Activated CD4-positive, alpha-beta T cell treated with anti-CD3 and anti-CD28 coated beads, Interleukin-2, amount 10 ng/mL, durations not matched to agents 24 days and 14 days (primary cell): ENCODE results near the gene CPVL. TPM values are rescaled to one million over a fixed set of nuclear protein-coding genes. Genes with fewer than 3 reads are reported as not detected.
"Not testable (repeated sequence)": the region's sequence is repeated elsewhere in the genome, so short reads cannot be mapped to it uniquely, and the experiment has no call there.

ENCODE experiments used
- DNase-seq: peaks from one replicate; pipeline ENCODE4 v3.0.0; 2022
- H3K27ac Mint-ChIP-seq: one replicate; pipeline ENCODE4 v1.8.0; 2022; ENCODE audit warnings: mild to moderate bottlenecking, mixed read lengths
- H3K27me3 Mint-ChIP-seq: one replicate; pipeline ENCODE4 v1.8.0; 2022; ENCODE audit warnings: mixed read lengths
- H3K36me3 Mint-ChIP-seq: one replicate; pipeline ENCODE4 v1.8.0; 2022; ENCODE audit warnings: low read depth, mild to moderate bottlenecking, mixed read lengths
- H3K4me1 Mint-ChIP-seq: one replicate; pipeline ENCODE4 v1.8.0; 2021; ENCODE audit warnings: mixed read lengths
- H3K4me3 Mint-ChIP-seq: one replicate; pipeline ENCODE4 v1.8.0; 2022; ENCODE audit warnings: mild to moderate bottlenecking, moderate library complexity, mixed read lengths
- H3K9me3 Mint-ChIP-seq: one replicate; pipeline ENCODE4 v1.8.0; 2021; ENCODE audit warnings: mixed read lengths
- intact Hi-C: fragments of 100-400 bp; cut with micrococcal nuclease; formaldehyde crosslinking; loops from one replicate; pipeline ENCODE4 v1.15.1; 2023
- total RNA-seq: library from RNA; stranded (reverse); gene quantifications from 2 replicates; pipeline ENCODE4 v1.2.3, GENCODE V29; 2022

Gene CPVL
- total RNA-seq, 1 donor from 2014 or later: not detected

DNA sequence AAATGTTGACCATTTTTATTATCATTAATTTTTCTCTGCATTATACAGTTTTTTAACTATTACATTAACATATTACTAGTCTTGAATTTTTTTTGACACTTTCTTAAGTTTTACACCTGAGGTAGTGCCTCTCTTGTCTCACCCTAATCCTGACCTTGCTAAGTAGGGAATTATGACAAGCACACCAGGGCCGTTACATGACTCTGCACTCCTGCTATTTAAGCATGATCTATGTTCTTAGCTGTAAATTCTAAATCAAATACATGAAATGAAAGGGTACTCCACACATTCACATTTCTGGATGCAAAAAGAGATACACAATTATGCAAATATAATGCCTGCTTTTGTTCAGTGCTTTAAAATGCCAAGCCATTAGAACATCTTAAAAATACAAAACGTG lies 23.6 kb downstream of the CPVL start:
- Mint-ChIP-seq H3K27me3 (peaks cover 4% of the 10 kb centered on the region), H3K9me3 (no peaks in the 10 kb centered on the region), H3K4me3 (no peak overlapping the region), H3K36me3 (no peaks in the 10 kb centered on the region), H3K27ac (no peak overlapping the region), H3K4me1 (no peaks in the 10 kb centered on the region)
- no peak for DNase-seq
- intact Hi-C loops: no loop called here

DNA sequence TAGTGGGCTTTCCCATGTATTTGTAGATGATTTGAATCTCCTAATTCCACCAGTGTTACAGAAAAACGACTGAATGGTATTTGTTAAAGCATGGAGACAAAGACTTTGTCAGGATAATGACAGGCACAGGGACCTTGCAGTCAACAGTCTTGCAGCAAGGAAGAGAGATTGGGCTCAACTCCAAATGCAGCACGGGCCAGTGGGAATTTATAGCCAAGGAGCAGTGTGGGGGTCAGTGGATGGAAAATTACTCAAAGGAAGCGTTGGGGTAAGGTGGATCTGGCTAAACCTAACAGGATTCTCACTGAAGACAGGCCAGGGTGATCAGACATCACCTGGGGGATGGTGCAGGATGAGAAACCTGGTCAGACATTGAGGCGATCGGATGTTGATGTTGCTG lies 24.3 kb downstream of the CPVL start:
- Mint-ChIP-seq H3K4me3 (no peak overlapping the region), H3K27me3 (peaks cover 4% of the 10 kb centered on the region), H3K27ac (no peak overlapping the region), H3K9me3 (no peaks in the 10 kb centered on the region), H3K36me3 (no peaks in the 10 kb centered on the region), H3K4me1 (no peaks in the 10 kb centered on the region)
- no peak for DNase-seq
- intact Hi-C loops: no loop called here

DNA sequence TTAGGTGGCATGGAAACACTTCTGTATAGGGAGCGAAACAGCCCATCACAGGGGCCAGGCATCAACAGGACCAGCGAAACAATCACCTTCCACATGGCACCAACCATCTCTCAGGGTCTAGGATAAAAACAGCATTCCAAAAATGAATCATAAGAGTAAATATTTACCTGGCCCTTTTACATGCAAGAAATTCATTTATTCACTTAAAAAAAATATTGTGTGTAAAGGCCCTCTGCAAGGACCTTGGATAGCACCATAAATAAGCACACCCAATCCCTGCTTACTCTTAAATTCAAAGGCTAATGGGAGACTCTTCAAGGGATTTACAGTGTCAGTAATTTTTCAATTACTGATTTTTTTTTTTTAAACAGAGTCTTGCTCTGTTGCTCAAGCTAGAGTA lies 25.4 kb downstream of the CPVL start:
- Mint-ChIP-seq H3K27me3 (peaks cover 9% of the 10 kb centered on the region), H3K9me3 (no peaks in the 10 kb centered on the region), H3K4me3 (no peak overlapping the region), H3K4me1 (no peaks in the 10 kb centered on the region), H3K27ac (no peak overlapping the region), H3K36me3 (no peaks in the 10 kb centered on the region)
- no peak for DNase-seq
- intact Hi-C loops: no loop called here

DNA sequence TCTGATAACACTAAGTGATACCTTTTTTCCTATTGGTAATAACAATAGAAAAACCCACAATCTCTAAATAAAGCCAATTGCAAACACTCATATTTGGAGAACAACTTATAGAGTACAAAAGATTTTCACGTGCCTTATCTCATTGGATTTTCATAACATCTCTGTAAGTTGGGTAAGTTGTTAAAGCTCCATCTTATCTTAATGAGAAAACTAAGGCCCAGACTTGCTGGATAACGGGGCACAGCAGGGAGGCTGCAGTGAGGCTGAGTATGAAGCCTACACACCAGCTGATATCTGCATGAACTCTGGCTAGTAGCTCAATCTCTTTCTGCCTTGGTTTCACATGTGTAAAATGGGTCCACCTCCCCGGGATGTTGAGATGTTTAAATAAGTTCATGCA lies 26.8 kb downstream of the CPVL start:
- no peak for DNase-seq
- intact Hi-C loops: no loop called here
- H3K27ac Mint-ChIP-seq: no peak overlapping the region
- H3K4me3 Mint-ChIP-seq: no peak overlapping the region
- no peaks in the 10 kb centered on the region for H3K4me1 Mint-ChIP-seq
- no peaks in the 10 kb centered on the region for H3K36me3 Mint-ChIP-seq
- H3K9me3 Mint-ChIP-seq: no peaks in the 10 kb centered on the region
- H3K27me3 Mint-ChIP-seq: peaks cover 18% of the 10 kb centered on the region

DNA sequence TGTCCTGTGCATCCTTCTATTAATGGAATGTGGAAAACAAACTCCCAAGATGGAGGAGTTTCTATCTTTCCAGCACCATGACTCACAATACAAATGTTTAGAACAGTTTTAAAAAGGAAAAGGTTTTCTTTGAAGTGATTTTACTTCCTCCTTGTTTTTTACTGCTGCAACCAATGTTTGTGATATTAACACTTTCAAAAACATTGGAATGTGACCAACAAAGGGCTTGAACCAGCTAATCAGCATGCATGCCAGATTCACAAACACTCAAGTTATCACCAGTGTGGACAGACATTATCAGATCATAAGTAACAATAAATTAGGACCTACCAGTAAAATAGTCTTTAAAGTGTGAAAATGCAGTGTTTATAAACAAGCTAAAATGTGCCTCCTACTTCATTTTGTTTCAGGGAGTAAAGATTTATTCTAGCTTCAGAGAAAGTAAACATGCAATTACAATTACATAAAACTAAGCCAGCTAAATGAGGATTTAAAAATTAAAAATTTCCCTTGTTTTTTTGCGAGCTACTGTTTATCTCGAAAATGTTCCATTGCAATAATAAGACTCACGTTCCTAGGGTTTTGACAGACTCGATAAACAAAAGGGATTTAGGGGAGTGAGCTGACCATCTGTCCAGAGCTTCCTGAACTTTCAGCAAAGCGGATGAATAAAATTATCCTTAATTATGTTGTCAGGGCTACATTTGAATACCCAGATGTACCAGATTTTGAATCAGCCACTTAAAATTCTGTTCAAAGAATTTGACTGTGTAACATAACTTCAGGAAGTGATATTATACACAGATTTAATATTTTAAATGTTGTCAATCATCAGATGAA lies 29.8 kb downstream of the CPVL start:
- Mint-ChIP-seq H3K27ac (no peak overlapping the region), H3K4me3 (no peak overlapping the region), H3K36me3 (no peaks in the 10 kb centered on the region), H3K9me3 (no peaks in the 10 kb centered on the region), H3K27me3 (peaks cover 21% of the 10 kb centered on the region), H3K4me1 (peaks cover 11% of the 10 kb centered on the region)
- DNase-seq: no peak
- intact Hi-C loops: no loop called here

DNA sequence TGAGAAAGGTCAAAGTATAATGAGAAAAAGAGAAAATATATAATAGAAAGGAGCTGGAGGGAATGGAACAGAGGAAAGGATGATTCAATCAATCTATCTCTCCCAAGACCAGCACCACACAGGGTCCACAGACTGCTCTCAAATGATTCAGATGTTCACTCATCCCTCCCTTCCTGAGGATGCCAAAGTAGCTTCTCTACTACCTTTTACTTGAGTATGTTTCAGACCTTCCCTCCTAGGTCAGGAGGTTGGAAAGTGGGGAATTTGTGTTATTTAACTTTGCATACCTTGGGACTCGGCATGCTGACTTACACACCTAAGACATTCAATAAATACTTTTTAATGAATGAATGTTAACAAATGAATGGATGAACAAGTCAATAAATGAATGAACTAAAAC lies 30.6 kb downstream of the CPVL start:
- Mint-ChIP-seq H3K27me3 (peaks cover 24% of the 10 kb centered on the region), H3K36me3 (no peaks in the 10 kb centered on the region), H3K27ac (no peak overlapping the region), H3K4me1 (peaks cover 11% of the 10 kb centered on the region), H3K9me3 (no peaks in the 10 kb centered on the region), H3K4me3 (no peak overlapping the region)
- no peak for DNase-seq
- intact Hi-C loops: no loop called here

DNA sequence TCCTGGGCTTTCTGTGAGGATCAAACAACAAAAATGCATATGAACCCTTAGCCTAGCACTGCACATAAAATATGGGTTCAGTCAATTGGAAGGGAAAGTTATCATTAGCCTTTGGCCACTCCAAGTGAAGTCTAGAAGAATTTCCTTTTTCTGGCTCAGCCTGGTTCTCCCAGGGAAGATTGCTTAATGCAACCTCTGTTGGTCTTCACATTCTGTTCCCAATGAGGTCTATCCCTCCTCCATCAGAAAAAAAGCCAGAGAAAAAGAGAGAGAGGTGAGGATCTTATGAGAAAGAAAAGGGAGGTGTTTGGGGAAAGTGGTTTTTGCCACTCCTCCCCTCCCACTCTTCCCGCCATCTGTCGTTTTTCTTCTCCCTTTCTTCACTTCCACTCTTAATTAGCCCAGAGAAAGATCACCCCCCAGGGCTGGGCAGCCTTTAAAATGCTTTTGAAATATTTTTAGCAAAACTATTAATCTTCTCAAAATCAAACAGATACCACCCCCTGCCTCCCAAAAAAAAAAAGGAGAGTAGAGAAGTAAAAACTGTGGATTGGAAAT lies 31.1 kb downstream of the CPVL start:
- H3K27me3 Mint-ChIP-seq: peaks cover 24% of the 10 kb centered on the region
- H3K36me3 Mint-ChIP-seq: no peaks in the 10 kb centered on the region
- intact Hi-C loops: no loop called here
- no peak for DNase-seq
- H3K4me1 Mint-ChIP-seq: peaks cover 11% of the 10 kb centered on the region
- H3K9me3 Mint-ChIP-seq: no peaks in the 10 kb centered on the region
- no peak overlapping the region for H3K4me3 Mint-ChIP-seq
- no peak overlapping the region for H3K27ac Mint-ChIP-seq

DNA sequence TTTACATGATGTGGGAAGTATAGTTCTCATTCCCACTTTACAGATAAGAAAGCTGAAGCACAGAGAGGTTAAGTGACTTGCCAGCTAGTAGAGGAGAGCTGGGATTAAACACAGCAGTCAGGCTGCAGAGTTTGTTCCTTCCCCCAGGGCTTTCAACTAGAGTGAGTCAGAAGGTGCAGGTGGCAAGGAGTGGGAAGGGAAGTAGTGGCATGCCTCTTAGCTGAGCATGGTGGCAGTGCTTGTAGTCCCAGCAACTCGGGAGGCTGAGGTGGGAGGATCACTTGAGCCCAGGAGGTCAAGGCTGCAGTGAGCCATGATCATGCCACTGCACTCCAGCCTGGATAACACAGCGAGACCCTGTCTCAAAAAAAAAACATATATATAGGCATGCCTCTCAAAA lies 32.1 kb downstream of the CPVL start:
- peaks cover 30% of the 10 kb centered on the region for H3K27me3 Mint-ChIP-seq
- H3K4me3 Mint-ChIP-seq, H3K9me3 Mint-ChIP-seq, H3K36me3 Mint-ChIP-seq, DNase-seq, intact Hi-C loops, H3K27ac Mint-ChIP-seq: not testable (repeated sequence)
- H3K4me1 Mint-ChIP-seq: peaks cover 11% of the 10 kb centered on the region

DNA sequence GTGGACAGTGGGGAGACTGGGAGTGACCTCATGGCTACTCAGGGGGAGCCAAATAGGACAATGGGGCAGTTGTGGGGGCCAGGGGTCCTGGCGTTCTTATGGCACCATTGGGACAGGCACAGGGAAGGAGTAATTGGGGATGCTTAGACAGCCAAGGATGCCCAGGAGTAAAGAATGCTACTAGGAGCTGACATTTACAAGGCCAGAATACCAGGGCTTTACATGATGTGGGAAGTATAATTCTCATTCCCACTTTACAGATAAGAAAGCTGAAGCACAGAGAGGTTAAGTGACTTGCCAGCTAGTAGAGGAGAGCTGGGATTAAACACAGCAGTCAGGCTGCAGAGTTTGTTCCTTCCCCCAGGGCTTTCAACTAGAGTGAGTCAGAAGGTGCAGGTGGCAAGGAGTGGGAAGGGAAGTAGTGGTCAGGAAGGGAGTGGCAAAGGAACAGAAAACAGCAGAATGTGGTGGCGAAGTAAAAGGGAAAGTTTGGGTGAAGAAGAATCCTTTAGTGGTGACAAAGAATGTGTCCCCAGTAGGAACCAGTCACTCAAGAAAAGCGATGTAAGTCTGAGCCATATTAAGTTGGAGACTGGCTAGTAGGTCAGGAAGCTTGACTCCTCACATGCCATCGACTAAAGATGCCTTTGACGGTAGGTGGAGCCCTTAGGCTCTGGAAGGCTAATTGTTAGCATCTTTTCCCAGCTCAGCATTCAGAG lies 32.8 kb downstream of the CPVL start:
- intact Hi-C loops: no loop called here
- peaks cover 26% of the 10 kb centered on the region for H3K27me3 Mint-ChIP-seq
- DNase-seq: peak; percentile 57
- no peak overlapping the region for H3K4me3 Mint-ChIP-seq
- peaks cover 11% of the 10 kb centered on the region for H3K4me1 Mint-ChIP-seq
- no peaks in the 10 kb centered on the region for H3K9me3 Mint-ChIP-seq
- peak overlapping the region; percentile 55 for H3K27ac Mint-ChIP-seq
- H3K36me3 Mint-ChIP-seq: no peaks in the 10 kb centered on the region

DNA sequence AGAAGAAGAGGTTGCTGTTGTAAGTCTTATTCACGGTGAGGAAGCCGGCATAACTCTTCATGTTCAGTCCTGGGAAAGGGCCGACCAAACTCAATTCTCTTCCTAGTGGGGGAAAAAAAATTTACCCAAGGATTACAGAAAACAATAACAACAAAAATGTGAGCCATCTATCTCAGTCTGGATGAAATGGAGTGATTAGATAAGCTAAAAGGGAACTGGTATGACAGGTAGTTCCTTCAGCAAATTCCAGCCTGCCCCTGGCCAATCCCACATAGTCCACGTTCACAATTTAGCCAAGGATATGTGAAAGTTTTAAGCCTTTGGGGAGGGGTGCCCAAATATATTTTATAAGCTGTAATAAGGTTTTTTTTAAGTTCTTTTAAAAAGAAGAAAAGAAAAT lies 33.6 kb downstream of the CPVL start:
- peaks cover 26% of the 10 kb centered on the region for H3K27me3 Mint-ChIP-seq
- no peaks in the 10 kb centered on the region for H3K36me3 Mint-ChIP-seq
- no peak overlapping the region for H3K4me3 Mint-ChIP-seq
- H3K9me3 Mint-ChIP-seq: no peaks in the 10 kb centered on the region
- intact Hi-C loops: no loop called here
- H3K4me1 Mint-ChIP-seq: peaks cover 11% of the 10 kb centered on the region
- no peak overlapping the region for H3K27ac Mint-ChIP-seq
- no peak for DNase-seq

DNA sequence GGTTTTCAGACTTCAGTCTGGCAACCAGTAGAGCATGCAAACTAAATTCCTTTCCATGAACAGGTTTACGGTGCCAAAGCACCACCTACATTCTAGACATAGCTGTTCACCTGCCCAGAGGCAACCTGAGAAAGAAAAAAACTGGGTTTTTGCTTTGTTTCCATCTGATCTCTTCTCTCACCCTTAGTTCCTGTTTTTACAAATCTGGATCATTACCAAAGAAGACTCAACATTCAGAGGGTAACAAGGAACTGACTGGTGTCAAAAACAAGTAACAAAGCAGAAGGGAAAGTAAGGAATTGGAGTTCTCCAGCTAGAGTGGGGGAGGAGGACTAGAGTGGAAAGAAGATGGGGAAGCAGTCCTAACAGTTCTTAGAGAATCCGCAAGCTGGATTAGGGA lies 36.4 kb downstream of the CPVL start:
- intact Hi-C loops: loop anchor here (5.0 kb wide), 1 partner anchor 297 kb away; no protein-coding TSS in a partner anchor
- Mint-ChIP-seq H3K27ac (no peak overlapping the region), H3K36me3 (no peaks in the 10 kb centered on the region), H3K4me1 (peaks cover 11% of the 10 kb centered on the region), H3K9me3 (no peaks in the 10 kb centered on the region), H3K27me3 (peaks cover 13% of the 10 kb centered on the region), H3K4me3 (no peak overlapping the region)
- no peak for DNase-seq

DNA sequence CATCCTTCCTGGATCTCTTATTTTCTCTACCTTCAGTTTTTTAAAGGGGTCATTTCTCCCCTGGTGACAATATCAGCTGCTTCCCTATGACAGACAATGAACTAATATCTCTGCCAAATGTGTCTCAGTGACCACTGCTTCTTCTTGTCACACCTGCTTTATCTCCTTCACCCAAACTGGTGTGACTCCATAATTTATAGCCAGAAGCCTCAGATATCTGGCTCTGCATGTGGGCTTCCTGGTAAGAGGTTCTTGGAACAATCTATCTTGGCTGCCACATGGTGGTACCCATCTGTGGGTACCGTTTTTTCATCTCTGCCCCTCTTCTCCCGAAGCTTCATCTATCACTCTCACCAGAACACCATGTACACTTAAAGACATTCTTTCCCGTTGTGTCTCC lies 37.0 kb downstream of the CPVL start:
- peaks cover 11% of the 10 kb centered on the region for H3K4me1 Mint-ChIP-seq
- intact Hi-C loops: loop anchor here (5.0 kb wide), 1 partner anchor 298 kb away; no protein-coding TSS in a partner anchor
- no peak overlapping the region for H3K27ac Mint-ChIP-seq
- no peaks in the 10 kb centered on the region for H3K36me3 Mint-ChIP-seq
- H3K27me3 Mint-ChIP-seq: peaks cover 13% of the 10 kb centered on the region
- no peak overlapping the region for H3K4me3 Mint-ChIP-seq
- DNase-seq: no peak
- H3K9me3 Mint-ChIP-seq: no peaks in the 10 kb centered on the region

DNA sequence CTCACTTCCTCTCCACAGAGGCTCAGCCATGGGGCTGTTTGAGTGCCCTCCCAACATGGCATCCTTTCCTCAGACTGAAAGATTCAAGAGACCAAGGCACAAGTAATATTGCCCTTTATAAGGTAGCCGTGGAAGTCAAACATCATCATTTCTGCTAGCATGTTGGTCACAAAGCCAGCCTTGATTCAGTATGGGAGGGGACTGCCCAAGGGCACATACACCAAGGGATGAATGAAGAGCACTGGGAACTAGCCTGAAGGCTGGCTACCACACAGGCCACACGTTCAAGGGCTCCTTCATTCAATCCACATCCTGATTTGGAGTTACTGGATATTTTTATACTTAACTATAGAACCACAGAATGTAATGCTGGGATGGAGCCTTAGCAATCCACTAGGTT lies 39.3 kb downstream of the CPVL start:
- no peak overlapping the region for H3K27ac Mint-ChIP-seq

DNA sequence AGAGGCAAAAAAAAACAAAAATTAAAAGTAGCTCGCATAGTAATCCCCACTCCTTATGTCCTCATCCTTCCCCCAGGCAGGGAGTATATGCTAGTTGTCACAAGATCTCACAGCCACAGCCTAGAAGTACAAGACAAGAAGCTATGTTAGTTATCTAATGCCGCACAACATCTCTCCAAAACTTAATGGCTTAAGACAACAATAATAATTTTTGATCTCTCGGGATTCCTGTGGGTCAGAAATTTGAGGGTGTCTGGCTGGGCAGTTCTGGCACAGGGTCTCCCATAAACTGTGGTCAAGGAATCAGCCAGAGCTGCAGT lies 39.7 kb downstream of the CPVL start:
- Mint-ChIP-seq H3K27me3 (peaks cover 10% of the 10 kb centered on the region), H3K36me3 (no peaks in the 10 kb centered on the region), H3K9me3 (no peaks in the 10 kb centered on the region), H3K27ac (no peak overlapping the region), H3K4me1 (peaks cover 3% of the 10 kb centered on the region), H3K4me3 (no peak overlapping the region)
- DNase-seq: no peak
- intact Hi-C loops: loop anchor here (1.0 to 5.0 kb wide), 3 partner anchors 179 to 301 kb away; no protein-coding TSS in a partner anchor

More for the DNA sequence above, 39.3 kb downstream of the CPVL start:
- no peaks in the 10 kb centered on the region for H3K9me3 Mint-ChIP-seq
- DNase-seq: no peak
- H3K4me3 Mint-ChIP-seq: no peak overlapping the region
- no peaks in the 10 kb centered on the region for H3K36me3 Mint-ChIP-seq
- intact Hi-C loops: loop anchor here (5.0 kb wide), 1 partner anchor 300 kb away; no protein-coding TSS in a partner anchor
- H3K27me3 Mint-ChIP-seq: peaks cover 10% of the 10 kb centered on the region
- peaks cover 3% of the 10 kb centered on the region for H3K4me1 Mint-ChIP-seq
